ENCODE measurements around the gene OPRM1. TPM values are rescaled to one million over a fixed set of nuclear protein-coding genes. Genes with fewer than 3 reads are reported as not detected.

The OPRM1 gene
- total and polyA plus RNA-seq, 2 donors (not counting 1 experiment from before 2014, with no cell fraction given) = not detected

DNA sequence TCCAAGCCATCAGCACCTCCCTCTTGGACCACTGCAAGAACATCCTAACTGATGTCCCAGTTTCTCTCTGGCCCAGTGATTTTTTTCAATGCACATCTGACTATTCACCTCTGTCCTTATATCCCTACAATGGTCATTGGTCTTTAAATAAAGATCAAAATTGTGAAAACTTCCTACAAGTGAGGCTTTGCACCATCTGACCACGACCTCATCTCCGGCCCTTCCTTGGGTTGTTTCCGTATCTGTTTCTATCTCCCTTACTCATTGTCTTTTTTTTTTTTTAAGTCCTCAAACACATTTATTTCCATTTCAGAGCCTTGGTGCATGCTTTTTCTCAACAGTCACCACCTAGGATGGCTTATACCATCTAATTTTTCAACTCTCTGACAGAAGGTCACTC lies 229.4 kb downstream of the OPRM1 start:
- Mint-ChIP-seq H3K4me3 (no peak overlapping the region), H3K4me1 (no peaks in the 10 kb centered on the region), H3K27me3 (no peaks in the 10 kb centered on the region), H3K27ac (no peak overlapping the region), H3K9me3 (ENCODE audit: insufficient read depth) (no peaks in the 10 kb centered on the region)
- H2AFZ ChIP-seq (ENCODE audit: insufficient read depth, low read depth, low read length, poor library complexity, severe bottlenecking) = no peak overlapping the region
- H3K4me1 ChIP-seq (ENCODE audit: control insufficient read depth in 2 of 2, insufficient read depth in 2 of 2, low read length in 2 of 2) = no peaks in the 10 kb centered on the region
- no peak overlapping the region for H3K4me3 ChIP-seq (ENCODE audit: control extremely low read depth in 1 of 5, extremely low read depth in 1 of 5, insufficient read depth in 1 of 5, low read depth in 2 of 5, low read length in 4 of 5)
- no peaks in the 10 kb centered on the region for H3K36me3 ChIP-seq (replicated peaks in 1 of 2; ENCODE audit: control extremely low read depth in 1 of 2, control insufficient read depth in 1 of 2, extremely low read depth in 1 of 2, insufficient read depth in 2 of 2, low read length in 1 of 2)
- no peaks in the 10 kb centered on the region for H3K79me2 ChIP-seq (ENCODE audit: control insufficient read depth, insufficient read depth, low read length)
- H3K9ac ChIP-seq (ENCODE audit: low read length) = no peak overlapping the region
- no peak overlapping the region for H3K27ac ChIP-seq (ENCODE audit: low read length in 2 of 2)
- WGBS (ENCODE audit: insufficient coverage) = 97% methylated on average over 3 of the region's 3 CpGs
- CTCF ChIA-PET = interaction anchor here (1.4 kb wide), 1 partner anchor 12 kb away, joined by 3 read pairs; no protein-coding TSS in a partner anchor
- POLR2A ChIA-PET = no interaction called here
- no peak for ATAC-seq (ENCODE audit: low read depth)
- no peak overlapping the region for H3K4me2 ChIP-seq (replicated peaks; ENCODE audit: low read depth, low read length, poor library complexity, severe bottlenecking)
- H4K20me1 ChIP-seq (ENCODE audit: control insufficient read depth, insufficient read depth, low read length, poor library complexity, severe bottlenecking) = no peaks in the 10 kb centered on the region
- H3K27me3 ChIP-seq (replicated peaks in 1 of 4; ENCODE audit: control extremely low read depth in 1 of 4, control insufficient read depth in 3 of 4, insufficient read depth in 4 of 4, low read length in 3 of 4) = no peaks in the 10 kb centered on the region
- H3K9me3 ChIP-seq (ENCODE audit: control extremely low read depth in 1 of 3, control insufficient read depth in 2 of 3, insufficient read depth in 1 of 3, low read length in 2 of 3) = peaks cover 0 to 3% (median 0%) of the 10 kb centered on the region in 3 donors
- DNase-seq = no peak
- intact Hi-C loops (cut with micrococcal nuclease) = no loop called here
- no peak for TF ChIP-seq EZH2 (IDR thresholded peaks at IDR 0.05; ENCODE audit: borderline replicate concordance, insufficient read depth, low read depth, low read length, poor library complexity, severe bottlenecking)
- TF ChIP-seq, protein P1, sequence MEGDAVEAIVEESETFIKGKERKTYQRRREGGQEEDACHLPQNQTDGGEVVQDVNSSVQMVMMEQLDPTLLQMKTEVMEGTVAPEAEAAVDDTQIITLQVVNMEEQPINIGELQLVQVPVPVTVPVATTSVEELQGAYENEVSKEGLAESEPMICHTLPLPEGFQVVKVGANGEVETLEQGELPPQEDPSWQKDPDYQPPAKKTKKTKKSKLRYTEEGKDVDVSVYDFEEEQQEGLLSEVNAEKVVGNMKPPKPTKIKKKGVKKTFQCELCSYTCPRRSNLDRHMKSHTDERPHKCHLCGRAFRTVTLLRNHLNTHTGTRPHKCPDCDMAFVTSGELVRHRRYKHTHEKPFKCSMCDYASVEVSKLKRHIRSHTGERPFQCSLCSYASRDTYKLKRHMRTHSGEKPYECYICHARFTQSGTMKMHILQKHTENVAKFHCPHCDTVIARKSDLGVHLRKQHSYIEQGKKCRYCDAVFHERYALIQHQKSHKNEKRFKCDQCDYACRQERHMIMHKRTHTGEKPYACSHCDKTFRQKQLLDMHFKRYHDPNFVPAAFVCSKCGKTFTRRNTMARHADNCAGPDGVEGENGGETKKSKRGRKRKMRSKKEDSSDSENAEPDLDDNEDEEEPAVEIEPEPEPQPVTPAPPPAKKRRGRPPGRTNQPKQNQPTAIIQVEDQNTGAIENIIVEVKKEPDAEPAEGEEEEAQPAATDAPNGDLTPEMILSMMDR (IDR thresholded peaks at IDR 0.05) = no peak

DNA sequence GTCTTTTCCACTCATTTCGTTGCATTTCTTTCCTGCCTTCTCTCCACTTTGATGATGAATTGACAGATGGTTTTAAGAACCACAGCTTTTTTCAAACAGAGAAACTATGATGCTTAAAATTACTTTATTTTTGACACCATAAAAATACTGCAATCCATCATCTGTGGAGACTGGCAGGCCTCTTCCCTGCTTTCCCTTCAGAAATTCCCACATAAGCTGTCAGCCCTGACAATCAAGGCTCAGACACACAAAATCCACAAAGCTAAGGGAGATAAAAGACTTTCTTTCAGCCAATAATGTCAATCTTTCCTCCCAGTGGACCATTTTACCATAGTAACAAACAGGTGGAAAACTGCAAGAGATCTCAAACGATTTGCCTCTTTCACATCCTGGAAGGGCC lies 235.1 kb downstream of the OPRM1 start:
- ChIA-PET POLR2A (no interaction called here), CTCF (no interaction called here)
- Histone ChIP-seq H2AFZ (ENCODE audit: insufficient read depth, low read depth, low read length, poor library complexity, severe bottlenecking) (no peak overlapping the region), H3K9ac (ENCODE audit: low read length) (no peak overlapping the region), H3K4me3 (ENCODE audit: control extremely low read depth in 1 of 5, extremely low read depth in 1 of 5, insufficient read depth in 1 of 5, low read depth in 2 of 5, low read length in 4 of 5) (no peak overlapping the region), H3K79me2 (ENCODE audit: control insufficient read depth, insufficient read depth, low read length) (no peaks in the 10 kb centered on the region), H3K27ac (ENCODE audit: low read length in 2 of 2) (no peak overlapping the region), H3K4me1 (ENCODE audit: control insufficient read depth in 2 of 2, insufficient read depth in 2 of 2, low read length in 2 of 2) (peaks cover 4% of the 10 kb centered on the region in 2 donors), H3K9me3 (ENCODE audit: control extremely low read depth in 1 of 3, control insufficient read depth in 2 of 3, insufficient read depth in 1 of 3, low read length in 2 of 3) (no peaks in the 10 kb centered on the region), H4K20me1 (ENCODE audit: control insufficient read depth, insufficient read depth, low read length, poor library complexity, severe bottlenecking) (no peaks in the 10 kb centered on the region), H3K27me3 (replicated peaks in 1 of 4; ENCODE audit: control extremely low read depth in 1 of 4, control insufficient read depth in 3 of 4, insufficient read depth in 4 of 4, low read length in 3 of 4) (no peaks in the 10 kb centered on the region), H3K4me2 (replicated peaks; ENCODE audit: low read depth, low read length, poor library complexity, severe bottlenecking) (no peak overlapping the region), H3K36me3 (replicated peaks in 1 of 2; ENCODE audit: control extremely low read depth in 1 of 2, control insufficient read depth in 1 of 2, extremely low read depth in 1 of 2, insufficient read depth in 2 of 2, low read length in 1 of 2) (no peaks in the 10 kb centered on the region)
- WGBS (ENCODE audit: insufficient coverage) = 80% methylated on average over 1 of the region's 2 CpGs
- Mint-ChIP-seq H3K9me3 (ENCODE audit: insufficient read depth) (no peaks in the 10 kb centered on the region), H3K4me1 (peaks cover 10% of the 10 kb centered on the region), H3K27ac (no peak overlapping the region), H3K4me3 (no peak overlapping the region), H3K27me3 (no peaks in the 10 kb centered on the region)
- TF ChIP-seq, protein P1 (IDR thresholded peaks at IDR 0.05) = no peak
- TF ChIP-seq EZH2 (IDR thresholded peaks at IDR 0.05; ENCODE audit: borderline replicate concordance, insufficient read depth, low read depth, low read length, poor library complexity, severe bottlenecking) = no peak
- DNase-seq = no peak
- intact Hi-C loops (cut with micrococcal nuclease) = no loop called here
- no peak for ATAC-seq (ENCODE audit: low read depth)
